Naive B cell (primary cell): ENCODE measurements around the gene PALLD. TPM values are rescaled to one million over a fixed set of nuclear protein-coding genes. Genes with fewer than 3 reads are reported as not detected.

Experiments used
- ATAC-seq, 2 donors: fragments of 150-1000 bp; cut with Tn5 transposase; 2 replicates each; pipeline ENCODE4 v1.10.0; 2021; ENCODE audit warnings: low read depth in 2 of 2, mild to moderate bottlenecking in 2 of 2, moderate library complexity in 2 of 2
- DNase-seq: peaks from one replicate; pipeline ENCODE4 v3.0.0; 2022
- H3K27ac Mint-ChIP-seq, 6 donors: one replicate each; pipeline ENCODE4 v1.8.0; 2020 to 2022; ENCODE audit warnings: mild to moderate bottlenecking in 6 of 6, mixed read lengths in 6 of 6, moderate library complexity in 5 of 6, inconsistent platforms in 2 of 6
- H3K27me3 Mint-ChIP-seq, 3 donors: one replicate each; pipeline ENCODE4 v1.8.0; 2021 to 2022; ENCODE audit warnings: mixed read lengths in 3 of 3, mild to moderate bottlenecking in 1 of 3
- H3K36me3 Mint-ChIP-seq, 2 donors: one replicate each; pipeline ENCODE4 v1.8.0; 2020 to 2022; ENCODE audit warnings: mixed read lengths in 2 of 2, inconsistent platforms in 1 of 2, mild to moderate bottlenecking in 1 of 2
- H3K4me1 Mint-ChIP-seq, 3 donors: one replicate each; pipeline ENCODE4 v1.8.0; 2020 to 2022; ENCODE audit warnings: mixed read lengths in 3 of 3, inconsistent platforms in 1 of 3, mild to moderate bottlenecking in 1 of 3, moderate library complexity in 1 of 3
- H3K4me3 Mint-ChIP-seq, 8 donors: one replicate each; pipeline ENCODE4 v1.8.0; 2020 to 2022; ENCODE audit warnings: mild to moderate bottlenecking in 8 of 8, mixed read lengths in 8 of 8, moderate library complexity in 8 of 8, inconsistent platforms in 2 of 8
- H3K9me3 Mint-ChIP-seq, 7 donors: one replicate each; pipeline ENCODE4 v1.8.0; 2020 to 2022; ENCODE audit warnings: mixed read lengths in 7 of 7, mild to moderate bottlenecking in 5 of 7, inconsistent platforms in 2 of 7, moderate library complexity in 1 of 7
- polyA plus RNA-seq, 6 donors: library from polyadenylated mRNA; unstranded; fragments of 300-500 nt; fragmentation: Illumina TruSeq; gene quantifications; one replicate each; pipeline ENCODE4 v1.2.3, GENCODE V29; 2021; ENCODE audit warnings: low read depth in 6 of 6

Gene PALLD
- polyA plus RNA-seq, 6 donors from 2014 or later: 0.58 to 0.83 (median 0.78) TPM; not detected in 2

GRCh38 chr4:168540086-168540485 is 43.2 kb downstream of the PALLD start:
- Mint-ChIP-seq H3K4me3 (no peak overlapping the region), H3K9me3 (no peaks in the 10 kb centered on the region), H3K27me3 (peaks cover 1 to 9% (median 8%) of the 10 kb centered on the region in 3 donors), H3K27ac (no peak overlapping the region), H3K36me3 (no peaks in the 10 kb centered on the region), H3K4me1 (no peaks in the 10 kb centered on the region)
- ATAC-seq: no peak
- no peak for DNase-seq

GRCh38 chr4:168540503-168541265 is 43.8 kb downstream of the PALLD start:
- no peak overlapping the region for H3K27ac Mint-ChIP-seq
- H3K27me3 Mint-ChIP-seq: peaks cover 7 to 15% (median 8%) of the 10 kb centered on the region in 3 donors
- H3K9me3 Mint-ChIP-seq: no peaks in the 10 kb centered on the region
- H3K4me1 Mint-ChIP-seq: no peaks in the 10 kb centered on the region
- DNase-seq (no peak), ATAC-seq (no peak)
- H3K36me3 Mint-ChIP-seq: no peaks in the 10 kb centered on the region
- H3K4me3 Mint-ChIP-seq: no peak overlapping the region

GRCh38 chr4:168541266-168541953 is 44.6 kb downstream of the PALLD start:
- Mint-ChIP-seq H3K4me3 (no peak overlapping the region), H3K9me3 (no peaks in the 10 kb centered on the region), H3K27me3 (peaks cover 8 to 16% (median 11%) of the 10 kb centered on the region in 3 donors), H3K27ac (no peak overlapping the region), H3K36me3 (no peaks in the 10 kb centered on the region), H3K4me1 (no peaks in the 10 kb centered on the region)
- no peak for ATAC-seq
- DNase-seq: no peak

- Mint-ChIP-seq H3K27ac (no peak overlapping the region), H3K9me3 (no peaks in the 10 kb centered on the region), H3K4me1 (no peaks in the 10 kb centered on the region), H3K4me3 (no peak overlapping the region), H3K36me3 (no peaks in the 10 kb centered on the region), H3K27me3 (peaks cover 11 to 27% (median 16%) of the 10 kb centered on the region in 3 donors)
- DNase-seq: no peak
- ATAC-seq: no peak
Observed at GRCh38 chr4:168549143-168549542, 52.3 kb downstream of the PALLD start.

- no peak for DNase-seq
- H3K9me3 Mint-ChIP-seq: no peaks in the 10 kb centered on the region
- H3K4me1 Mint-ChIP-seq: no peaks in the 10 kb centered on the region
- H3K36me3 Mint-ChIP-seq: no peaks in the 10 kb centered on the region
- no peak overlapping the region for H3K4me3 Mint-ChIP-seq
- no peak for ATAC-seq
- H3K27me3 Mint-ChIP-seq: peaks cover 8 to 23% (median 17%) of the 10 kb centered on the region in 3 donors
- H3K27ac Mint-ChIP-seq: peak overlapping the region in 1 of 6 donors; percentile 34
Observed at GRCh38 chr4:168550064-168550766, 53.4 kb downstream of the PALLD start.

- Mint-ChIP-seq H3K4me3 (no peak overlapping the region), H3K27ac (no peak overlapping the region), H3K9me3 (no peaks in the 10 kb centered on the region), H3K4me1 (no peaks in the 10 kb centered on the region), H3K27me3 (peaks cover 0 to 17% (median 13%) of the 10 kb centered on the region in 3 donors), H3K36me3 (no peaks in the 10 kb centered on the region)
- ATAC-seq (no peak), DNase-seq (no peak)
Observed at GRCh38 chr4:168551211-168551610, 54.4 kb downstream of the PALLD start.

- no peaks in the 10 kb centered on the region for H3K36me3 Mint-ChIP-seq
- H3K27me3 Mint-ChIP-seq: peaks cover 0 to 22% (median 13%) of the 10 kb centered on the region in 3 donors
- no peaks in the 10 kb centered on the region for H3K4me1 Mint-ChIP-seq
- no peak overlapping the region for H3K4me3 Mint-ChIP-seq
- H3K27ac Mint-ChIP-seq: no peak overlapping the region
- no peak for DNase-seq
- no peaks in the 10 kb centered on the region for H3K9me3 Mint-ChIP-seq
- ATAC-seq: no peak
Observed at GRCh38 chr4:168551945-168552695, 55.3 kb downstream of the PALLD start.

- no peak for ATAC-seq
- no peaks in the 10 kb centered on the region for H3K36me3 Mint-ChIP-seq
Observed at GRCh38 chr4:168553714-168554370, 57.0 kb downstream of the PALLD start.

GRCh38 chr4:168555437-168555836 is 58.6 kb downstream of the PALLD start:
- no peak for DNase-seq
- H3K27me3 Mint-ChIP-seq: peaks cover 16 to 24% (median 21%) of the 10 kb centered on the region in 3 donors
- H3K36me3 Mint-ChIP-seq: no peaks in the 10 kb centered on the region
- ATAC-seq: no peak
- no peak overlapping the region for H3K27ac Mint-ChIP-seq
- H3K9me3 Mint-ChIP-seq: peaks cover 0 to 3% (median 0%) of the 10 kb centered on the region in 7 donors
- H3K4me1 Mint-ChIP-seq: no peaks in the 10 kb centered on the region
- H3K4me3 Mint-ChIP-seq: no peak overlapping the region

More at GRCh38 chr4:168553714-168554370, 57.0 kb downstream of the PALLD start:
- Mint-ChIP-seq H3K27me3 (peaks cover 15 to 24% (median 21%) of the 10 kb centered on the region in 3 donors), H3K4me1 (no peaks in the 10 kb centered on the region), H3K9me3 (peaks cover 0 to 3% (median 0%) of the 10 kb centered on the region in 7 donors), H3K4me3 (no peak overlapping the region), H3K27ac (no peak overlapping the region)
- DNase-seq: no peak

- Mint-ChIP-seq H3K9me3 (peaks cover 0 to 3% (median 0%) of the 10 kb centered on the region in 7 donors), H3K27ac (no peak overlapping the region), H3K4me1 (no peaks in the 10 kb centered on the region), H3K36me3 (no peaks in the 10 kb centered on the region), H3K4me3 (peak overlapping the region in 1 of 8 donors; percentile 37), H3K27me3 (peaks cover 16 to 19% (median 18%) of the 10 kb centered on the region in 3 donors)
- DNase-seq (no peak), ATAC-seq (no peak)
Observed at GRCh38 chr4:168557658-168558057, 60.8 kb downstream of the PALLD start.

GRCh38 chr4:168558599-168558998 is 61.7 kb downstream of the PALLD start:
- H3K4me1 Mint-ChIP-seq: no peaks in the 10 kb centered on the region

More at GRCh38 chr4:168558599-168558998, 61.7 kb downstream of the PALLD start:
- peaks cover 16 to 24% (median 18%) of the 10 kb centered on the region in 3 donors for H3K27me3 Mint-ChIP-seq
- H3K4me3 Mint-ChIP-seq: peak overlapping the region in 1 of 8 donors; percentile 49
- no peaks in the 10 kb centered on the region for H3K36me3 Mint-ChIP-seq
- no peak for ATAC-seq
- no peak overlapping the region for H3K27ac Mint-ChIP-seq
- H3K9me3 Mint-ChIP-seq: peaks cover 0 to 3% (median 0%) of the 10 kb centered on the region in 7 donors
- DNase-seq: no peak
